HG03565 (cell line): ENCODE results near the gene FAM174C.
"Not testable (repeated sequence)": the region's sequence is repeated elsewhere in the genome, so short reads cannot be mapped to it uniquely, and the experiment has no call there.

Experiments used
- ATAC-seq: cut with Tn5 transposase; IDR thresholded peaks from one replicate; pipeline ENCODE4 v1.9.1; 2021; ENCODE audit warnings: mild to moderate bottlenecking, moderate library complexity; ENCODE audit not compliant: unreplicated experiment

The FAM174C gene

GRCh38 chr19:1237027-1237659, 38.2 kb upstream of the FAM174C start:
- ATAC-seq = no peak

GRCh38 chr19:1237754-1238368, 37.5 kb upstream of the FAM174C start, which contains the start of gene CBARP:
TSS of gene CBARP (minus strand) at chr19:1238005. CDS start at chr19:1236100, 1,905 bp downstream.
- ATAC-seq = no peak

DNA sequence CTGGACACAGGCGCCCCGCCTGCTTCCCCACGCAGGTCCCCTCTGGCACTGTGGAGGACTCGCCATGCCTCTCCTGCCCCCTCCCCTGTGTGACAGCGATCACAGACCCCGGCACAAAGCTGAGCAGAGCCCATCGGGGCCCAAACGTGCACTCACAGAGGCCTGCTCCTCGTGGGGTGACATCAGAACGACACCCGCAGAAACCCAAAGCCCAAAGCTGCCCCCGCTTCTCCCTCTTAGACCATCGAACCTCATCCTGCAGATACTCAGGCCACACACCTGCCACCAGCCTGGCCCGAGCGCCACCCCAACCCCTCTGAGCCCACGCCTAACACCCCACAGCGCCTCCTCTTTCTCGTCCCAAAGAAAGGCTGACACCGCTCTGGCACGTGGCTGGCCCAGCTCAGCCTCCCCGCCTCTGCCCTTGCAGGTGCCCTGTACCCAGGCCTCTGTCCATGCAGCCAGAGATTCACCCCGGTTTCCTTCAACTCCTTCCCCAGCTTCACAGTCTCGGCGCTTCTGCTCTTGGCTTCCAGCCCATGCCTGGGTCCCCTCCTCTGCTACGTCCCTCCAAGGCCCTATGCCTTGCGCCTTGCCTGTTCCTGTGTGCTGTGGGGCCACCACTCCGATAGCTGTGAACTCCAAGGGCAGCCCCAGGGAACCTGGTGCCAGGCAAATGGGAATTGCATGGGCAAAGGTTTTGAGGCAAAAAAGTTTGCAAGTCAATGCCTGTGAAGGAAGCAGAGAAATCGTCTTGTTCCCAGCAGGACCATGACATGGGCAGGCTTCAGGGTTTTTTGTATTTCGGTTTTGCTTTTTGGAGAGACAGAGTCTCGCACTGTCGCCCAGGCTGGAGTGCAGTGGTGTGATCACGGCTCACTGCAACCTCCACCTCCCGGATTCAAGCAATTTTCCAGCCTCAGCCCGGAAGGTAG, 36.7 kb upstream of the FAM174C start:
- no peak for ATAC-seq

- ATAC-seq = no peak
Observed at GRCh38 chr19:1239420-1239795, 35.9 kb upstream of the FAM174C start.

DNA sequence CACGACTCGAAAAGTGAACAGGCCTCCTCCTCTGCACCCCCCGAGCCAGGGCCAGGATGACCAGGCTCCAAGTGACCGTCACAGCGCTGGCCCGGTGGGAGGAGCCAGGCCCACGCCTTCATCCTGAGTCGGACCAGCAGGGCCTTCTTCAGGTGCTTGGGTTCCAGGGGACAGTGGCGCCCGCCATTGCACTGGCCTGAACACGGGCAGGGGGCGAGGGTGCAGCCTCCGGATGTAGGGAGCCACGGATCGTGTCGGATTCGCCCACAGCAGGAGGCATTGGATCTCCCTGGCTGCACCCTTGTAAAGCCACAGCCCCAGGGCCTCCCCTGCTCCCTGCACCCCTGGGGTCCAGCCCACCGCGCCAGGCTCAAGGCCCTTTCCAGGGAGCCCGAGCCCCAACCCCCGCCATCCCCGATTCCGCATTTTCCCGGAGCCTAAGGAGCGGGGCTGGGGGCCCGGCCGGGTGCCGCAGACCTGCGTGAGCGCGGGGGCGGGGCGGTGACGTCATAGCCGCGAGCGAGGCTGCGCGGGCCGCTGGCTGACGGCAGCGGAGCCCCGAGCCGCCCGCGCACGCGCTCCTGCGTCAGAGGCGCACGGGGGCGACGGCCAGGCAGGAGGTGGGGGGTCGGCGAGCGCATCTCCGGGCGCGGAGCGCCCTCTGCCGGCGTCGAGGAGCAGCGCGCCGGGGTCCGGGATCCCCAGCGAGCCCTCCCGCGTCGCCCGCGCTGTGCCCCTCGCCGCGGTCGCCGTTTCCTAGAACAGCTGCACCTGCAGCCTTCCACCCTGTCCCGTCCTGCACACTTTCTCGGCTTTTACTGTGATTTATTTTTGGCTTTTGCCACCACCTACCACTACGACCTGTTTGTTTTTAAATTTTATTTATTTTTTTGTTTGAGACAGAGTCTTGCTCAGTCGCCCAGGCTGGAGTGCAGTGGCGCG, 35.3 kb upstream of the FAM174C start:
- ATAC-seq = peak; percentile 33

DNA sequence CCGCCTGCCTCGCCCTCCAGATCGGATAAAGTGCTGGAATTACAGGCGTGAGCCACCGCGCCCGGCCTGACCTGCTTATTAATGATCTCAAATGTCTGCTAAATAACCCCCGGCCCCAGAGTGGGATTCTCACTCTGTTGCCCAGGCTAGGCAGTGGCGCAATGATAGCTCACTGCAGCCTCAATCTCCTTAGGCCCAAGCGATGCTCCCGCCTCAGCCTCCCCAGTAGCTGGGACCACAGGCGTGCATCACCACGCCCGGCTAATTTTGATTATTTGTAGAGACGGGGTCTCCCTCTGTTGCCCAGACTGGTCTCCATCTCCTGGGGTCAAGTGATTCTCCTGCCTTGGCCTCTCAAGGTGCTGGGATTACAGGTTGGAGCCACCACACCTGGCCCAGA, 34.4 kb upstream of the FAM174C start:
- ATAC-seq = no peak

DNA sequence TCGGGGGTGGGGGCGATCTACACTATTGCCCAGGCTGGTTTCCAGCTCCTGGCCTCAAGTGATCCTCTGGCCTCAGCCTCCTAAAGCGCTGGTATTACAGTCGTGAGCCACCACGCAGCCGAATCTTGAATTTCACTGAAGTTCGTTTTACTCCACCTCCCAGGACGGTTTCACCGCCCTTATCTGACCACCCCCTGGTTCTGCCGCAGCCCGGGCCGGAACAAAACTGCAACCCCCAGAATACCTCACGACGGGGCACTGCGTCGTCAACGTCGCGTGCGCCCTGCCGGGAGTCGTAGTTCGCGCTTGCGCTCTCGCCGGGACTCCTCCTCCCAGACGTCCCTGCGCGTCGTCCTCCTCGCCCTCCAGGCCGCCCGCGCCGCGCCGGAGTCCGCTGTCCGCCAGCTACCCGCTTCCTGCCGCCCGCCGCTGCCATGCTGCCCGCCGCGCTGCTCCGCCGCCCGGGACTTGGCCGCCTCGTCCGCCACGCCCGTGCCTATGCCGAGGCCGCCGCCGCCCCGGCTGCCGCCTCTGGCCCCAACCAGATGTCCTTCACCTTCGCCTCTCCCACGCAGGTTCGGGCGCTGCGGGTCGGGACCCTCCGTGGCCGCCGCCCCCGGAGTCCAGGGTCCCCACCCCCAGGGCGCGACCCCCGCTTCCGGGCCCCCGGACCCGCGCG, 33.8 kb upstream of the FAM174C start, which contains the start of gene ATP5F1D:
ATP5F1D (plus strand) TSS at position 335 of the 679 bp plus-strand sequence; CDS start at position 435, 100 bp downstream.
- ATAC-seq = peak; percentile 31

GRCh38 chr19:1243768-1244692, 31.3 kb upstream of the FAM174C start:
- ATAC-seq = no peak

DNA sequence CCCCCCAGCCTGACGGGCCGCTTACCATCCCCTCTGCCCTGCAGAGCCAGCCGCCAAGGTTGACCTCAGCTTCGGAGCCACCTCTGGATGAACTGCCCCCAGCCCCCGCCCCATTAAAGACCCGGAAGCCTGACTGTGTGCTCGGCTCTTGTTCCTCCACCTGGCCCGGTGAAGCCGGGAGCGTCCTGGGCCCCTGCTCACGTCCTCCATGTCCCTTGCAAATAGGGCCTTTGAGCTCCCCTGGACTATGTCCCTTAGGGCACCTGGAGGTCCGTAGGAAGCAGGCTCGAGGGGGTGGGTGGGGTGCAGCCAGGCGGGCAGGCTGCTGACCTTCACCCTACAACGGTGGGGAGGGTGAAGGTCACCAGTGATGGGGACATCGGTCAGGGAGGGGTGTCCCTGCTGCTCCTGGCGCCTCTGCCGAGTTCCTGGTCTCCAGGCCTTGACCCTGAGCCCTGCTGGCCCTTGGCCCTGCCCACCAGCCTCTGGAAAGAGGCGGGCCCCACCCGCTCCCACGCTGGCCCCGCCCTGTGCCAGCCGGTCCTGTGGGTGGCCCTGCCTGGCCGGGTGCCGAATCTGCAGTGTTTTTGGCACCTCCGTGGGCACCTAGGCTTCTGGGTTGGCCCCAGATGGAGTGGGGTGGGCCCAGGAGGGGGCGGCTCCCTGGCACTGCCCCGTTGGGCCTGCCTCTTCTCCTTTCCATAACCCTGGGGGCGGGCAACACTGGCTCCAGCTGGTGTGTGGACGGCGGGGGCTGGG, 30.5 kb upstream of the FAM174C start:
- ATAC-seq = no peak

DNA sequence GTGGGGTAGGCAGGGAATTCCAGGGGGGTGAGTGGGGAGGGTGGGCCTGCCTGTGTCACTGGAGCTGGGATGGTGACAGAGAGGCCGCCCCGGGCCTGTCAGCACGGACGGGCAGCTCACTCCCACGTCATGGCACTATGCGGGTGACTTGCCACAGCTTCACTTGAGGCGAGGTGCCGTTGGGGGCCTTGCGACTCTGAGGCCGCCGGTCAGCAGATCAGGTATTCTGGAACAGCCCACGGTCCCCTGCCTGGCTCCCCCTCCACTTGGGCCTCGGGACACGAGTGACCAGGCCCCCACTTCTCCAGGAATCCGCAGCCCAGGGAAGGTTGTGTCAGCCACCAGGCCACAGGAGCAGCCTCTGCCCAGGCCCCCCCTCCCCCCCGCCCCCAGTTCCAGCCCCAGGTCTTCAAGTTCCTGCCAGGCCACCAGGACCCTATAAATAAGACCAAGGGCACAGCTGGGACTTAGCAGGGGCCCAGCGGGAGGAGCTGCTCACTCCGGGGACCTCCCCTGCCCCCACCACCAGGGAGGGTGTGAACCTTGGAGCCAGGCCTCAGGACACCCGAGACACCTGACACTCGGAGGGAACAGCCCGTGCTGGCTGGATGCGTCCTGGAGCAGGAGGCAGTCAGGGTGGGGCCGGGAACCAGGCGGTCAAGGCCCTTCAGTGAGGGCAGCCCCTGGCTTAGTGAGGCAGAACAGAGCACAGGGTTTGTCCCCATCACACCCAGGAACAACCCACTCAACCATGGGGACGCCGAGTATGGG, 29.7 kb upstream of the FAM174C start:
- no peak for ATAC-seq

DNA sequence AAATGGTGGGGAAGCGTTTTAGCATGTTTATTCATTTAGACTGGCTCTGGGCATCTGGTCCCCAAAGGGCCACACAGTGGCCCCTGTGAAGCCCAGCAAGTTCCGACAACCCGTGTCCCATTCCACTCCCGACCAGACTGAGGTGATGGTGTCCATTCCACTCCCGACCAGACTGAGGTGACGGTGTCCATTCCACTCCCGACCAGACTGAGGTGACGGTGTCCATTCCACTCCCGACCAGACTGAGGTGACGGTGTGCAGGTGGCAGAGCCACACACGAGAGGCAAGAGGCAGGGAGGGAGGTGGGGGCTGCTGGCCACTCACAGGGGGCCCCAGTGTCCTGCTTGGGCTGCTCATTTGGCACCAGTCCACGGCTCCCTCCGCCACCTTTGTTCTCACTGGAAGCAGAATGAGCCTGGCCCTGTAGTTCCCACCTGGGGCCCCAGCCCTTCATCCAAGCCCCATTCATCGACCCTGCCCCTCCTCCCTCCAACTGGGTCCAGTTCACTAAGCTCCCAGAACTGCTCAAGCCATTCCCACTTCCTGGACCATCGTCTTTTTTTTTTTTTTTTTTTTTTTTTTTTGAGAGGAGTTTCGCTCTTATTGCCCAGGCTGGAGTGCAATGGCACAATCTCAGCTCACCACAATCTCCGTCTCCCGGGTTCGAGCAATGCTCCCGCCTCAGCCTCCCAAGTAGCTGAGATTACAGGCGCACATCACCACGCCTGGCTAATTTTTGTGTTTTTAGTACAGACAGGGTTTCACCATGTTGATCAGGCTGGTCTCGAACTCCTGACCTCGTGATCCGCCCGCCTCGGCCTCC, 28.9 kb upstream of the FAM174C start:
- not testable (repeated sequence) for ATAC-seq

- ATAC-seq = no peak
Observed at GRCh38 chr19:1247748-1248138, 27.6 kb upstream of the FAM174C start.

GRCh38 chr19:1248139-1248785, 27.1 kb upstream of the FAM174C start, which contains the start of gene MIDN:
TSS of gene MIDN (plus strand) at chr19:1248583. CDS start at chr19:1250297, 1,714 bp downstream.
- ATAC-seq = no peak

GRCh38 chr19:1248786-1249297, 26.5 kb upstream of the FAM174C start:
- ATAC-seq = peak; percentile 20

DNA sequence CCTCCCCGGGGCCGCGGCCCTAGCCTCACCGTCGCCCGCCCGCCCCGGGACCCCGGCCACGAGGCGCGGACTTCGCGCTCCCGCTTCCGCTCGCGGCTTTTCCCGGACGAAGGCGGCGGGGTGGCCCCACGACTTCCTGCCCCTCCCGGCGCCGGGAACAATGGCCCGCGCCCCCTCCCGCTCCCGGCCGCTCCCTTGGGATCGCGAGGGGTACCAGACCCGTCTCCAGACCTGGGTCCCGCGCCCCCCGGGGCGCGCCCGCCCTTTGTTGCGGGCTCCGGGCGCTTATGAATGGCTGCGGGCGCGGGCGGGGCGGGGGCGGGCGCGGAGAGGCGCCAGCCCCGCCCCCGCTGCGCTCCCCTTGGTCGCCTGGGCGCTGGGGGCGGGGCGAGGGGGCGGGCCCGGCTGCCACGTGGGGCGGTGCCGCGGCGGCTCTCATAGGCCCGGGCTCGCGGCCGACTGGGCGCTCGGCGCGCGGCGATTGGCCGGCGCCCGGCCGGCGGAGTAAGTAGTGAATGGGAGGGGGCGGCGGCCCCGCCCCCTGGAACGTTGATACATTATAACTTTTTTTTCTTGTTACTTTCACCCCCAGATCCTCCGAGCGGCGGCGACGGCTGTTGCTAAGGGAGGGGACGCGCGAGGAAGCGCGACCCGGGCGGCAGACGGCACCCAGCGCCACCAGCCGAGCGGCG, 25.9 kb upstream of the FAM174C start:
- peak; percentile 43 for ATAC-seq
